Astrocyte of the hippocampus (primary cell): ENCODE results near the gene POLG.

Experiments used
- DNase-seq: peaks from one replicate; pipeline ENCODE4 v3.0.0; 2011; ENCODE audit warnings: low read depth, low spot score

Gene POLG

GRCh38 chr15:89326316-89326715, 8.3 kb downstream of the POLG start:
- DNase-seq, result no peak

- DNase-seq, result no peak
Measured at GRCh38 chr15:89325039-89325803, 9.4 kb downstream of the POLG start.

DNA sequence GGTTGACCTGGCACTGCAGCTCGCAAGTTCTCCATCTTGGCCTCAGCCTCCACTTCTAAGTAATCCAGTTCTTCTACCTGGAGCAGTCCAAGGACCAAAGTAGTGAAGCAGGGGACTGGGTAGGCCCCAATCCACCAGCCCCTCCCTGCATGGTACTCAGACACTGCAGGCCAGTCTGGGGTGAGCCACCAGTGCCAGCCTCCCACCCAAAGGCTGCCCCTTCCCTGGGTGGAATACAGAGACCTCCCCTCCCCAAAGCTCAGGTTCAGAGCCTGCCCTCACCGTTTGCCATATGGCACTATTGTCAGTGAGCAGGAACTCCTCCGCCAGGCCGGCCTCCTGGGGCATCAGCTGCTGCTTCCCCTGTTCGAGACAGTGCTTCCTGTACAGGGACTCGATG, 10.8 kb downstream of the POLG start:
- DNase-seq, result no peak

- no peak for DNase-seq
Measured at GRCh38 chr15:89322822-89323221, 11.8 kb downstream of the POLG start.

DNA sequence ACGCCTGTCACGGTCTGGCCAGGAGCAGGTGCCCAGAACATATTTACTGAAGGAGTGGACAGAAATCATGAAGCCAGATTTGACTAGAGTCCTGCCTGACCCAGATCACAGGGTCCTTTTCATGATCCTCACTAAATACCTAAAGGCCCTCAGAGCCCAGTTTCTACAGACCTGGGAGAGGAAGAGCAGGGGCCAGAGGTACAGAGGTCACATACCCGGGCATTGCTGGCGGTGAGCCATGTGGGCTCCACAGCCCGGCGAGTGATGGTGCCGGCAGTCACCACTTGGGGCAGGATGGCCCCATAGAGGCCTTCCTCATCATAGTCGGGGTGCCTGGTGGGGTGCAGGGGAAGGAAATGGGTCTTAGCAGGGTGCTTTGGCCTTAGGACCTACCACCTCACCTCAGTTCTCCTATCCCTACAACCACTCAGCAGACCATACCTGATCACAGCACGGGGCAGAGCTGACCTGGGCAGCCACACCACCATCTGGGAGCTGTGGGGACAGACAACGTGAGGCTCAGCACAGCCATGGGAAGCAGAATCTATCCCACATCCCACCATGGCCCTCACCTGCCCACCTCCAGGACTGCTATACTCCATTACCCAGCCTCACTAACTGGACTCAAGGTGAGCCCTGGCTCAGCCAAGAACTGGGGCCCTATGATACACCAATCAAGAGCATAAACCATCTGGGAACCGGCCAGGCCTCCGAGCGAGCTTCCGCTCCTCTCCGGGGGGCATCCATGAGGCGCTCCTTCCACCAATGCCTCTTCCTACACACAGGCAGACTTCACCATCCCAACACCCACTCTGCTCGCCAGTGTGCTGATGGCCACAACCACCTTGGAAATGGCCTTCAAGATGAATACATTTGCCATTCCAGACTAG, 12.9 kb downstream of the POLG start:
- no peak for DNase-seq

- no peak for DNase-seq
Measured at GRCh38 chr15:89320200-89320599, 14.4 kb downstream of the POLG start.

- no peak for DNase-seq
Measured at GRCh38 chr15:89319678-89320077, 14.9 kb downstream of the POLG start.

DNA sequence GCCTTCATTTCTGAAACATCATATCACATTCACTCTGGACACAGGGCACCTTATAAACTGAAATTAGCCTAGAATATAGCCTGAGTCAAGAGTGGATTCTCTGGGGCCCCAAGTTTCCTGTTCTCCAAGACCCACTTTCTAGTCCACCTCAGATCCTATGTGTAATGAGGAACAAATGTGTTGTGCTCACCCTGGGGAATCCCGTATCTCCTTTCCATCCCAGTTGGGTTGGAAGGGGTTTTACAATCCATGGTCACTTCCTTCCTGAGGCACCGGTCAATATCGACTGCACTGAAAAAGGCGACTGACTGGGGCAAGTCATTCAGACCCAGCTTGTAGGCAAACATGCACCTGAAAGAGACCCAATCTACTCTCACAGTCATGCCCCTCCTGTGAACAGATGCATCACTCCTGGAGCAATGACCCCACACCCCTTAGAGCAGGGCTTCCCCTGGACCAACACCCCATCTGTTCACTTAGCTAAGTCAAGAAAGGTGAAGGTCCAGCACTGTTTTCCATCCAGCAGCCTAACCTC, 17.4 kb downstream of the POLG start:
- no peak for DNase-seq

GRCh38 chr15:89316504-89316903, 18.1 kb downstream of the POLG start:
- DNase-seq, result no peak

GRCh38 chr15:89315375-89315929, 19.2 kb downstream of the POLG start:
- DNase-seq, result no peak

DNA sequence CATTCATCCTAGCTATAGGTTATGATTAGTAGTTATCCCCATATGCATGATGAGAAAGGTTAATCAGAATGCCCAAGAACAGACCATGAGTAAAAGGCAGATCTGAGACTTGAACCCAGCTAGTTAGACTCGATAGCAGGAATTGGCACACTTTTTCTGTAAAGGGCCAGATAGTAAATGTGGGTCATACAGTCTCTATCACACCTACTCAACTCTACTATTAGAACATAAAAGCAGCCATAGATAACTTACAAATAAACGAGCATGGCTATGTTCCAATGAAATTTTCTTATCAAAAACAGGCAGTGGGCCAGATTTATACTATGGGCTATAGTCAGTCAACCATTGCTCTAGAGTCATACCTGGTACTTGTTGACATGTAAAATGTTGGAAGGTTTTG, 24.6 kb downstream of the POLG start:
- no peak for DNase-seq

DNA sequence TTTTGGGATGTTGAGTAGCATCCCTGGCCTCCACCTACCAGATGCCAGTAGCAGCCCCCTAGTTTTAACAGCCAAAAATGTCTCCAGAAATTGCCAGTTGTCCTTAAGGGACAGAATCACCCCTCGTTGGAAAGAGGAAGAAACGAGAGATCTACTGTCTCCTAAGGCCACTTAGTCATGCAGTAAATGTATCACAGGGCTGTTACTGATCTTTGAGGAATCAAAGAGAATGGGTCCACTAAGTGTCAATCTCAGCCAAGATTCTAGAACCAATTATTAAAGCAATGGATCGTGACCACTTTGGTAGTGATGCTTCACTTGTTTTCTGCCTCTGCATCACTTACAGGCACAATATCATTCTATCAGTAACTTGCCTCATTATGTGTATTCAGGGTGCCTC, 26.4 kb downstream of the POLG start:
- no peak for DNase-seq

GRCh38 chr15:89307791-89308190, 26.8 kb downstream of the POLG start:
- DNase-seq, result peak; percentile 58

- peak; percentile 46 for DNase-seq
Measured at GRCh38 chr15:89307046-89307587, 27.5 kb downstream of the POLG start.

DNA sequence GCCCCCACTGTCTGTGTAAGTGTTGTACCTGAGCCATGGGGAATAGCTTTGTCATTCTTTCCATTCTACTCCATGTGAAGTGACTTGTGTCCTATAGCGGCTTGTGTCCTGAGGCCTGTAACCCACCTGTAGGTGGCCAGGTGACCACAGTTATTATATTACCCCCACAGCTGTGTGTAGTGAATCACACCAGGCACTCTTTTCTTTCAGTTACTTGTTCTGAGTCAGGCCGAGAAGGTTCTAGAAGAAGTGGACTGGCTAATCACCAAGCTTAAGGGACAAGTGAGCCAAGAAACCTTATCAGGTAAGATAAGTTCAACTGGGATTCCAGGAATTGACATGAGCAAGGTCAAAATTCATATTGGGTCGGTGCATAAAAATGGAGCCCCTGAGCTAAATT, 29.2 kb downstream of the POLG start:
- no peak for DNase-seq

DNA sequence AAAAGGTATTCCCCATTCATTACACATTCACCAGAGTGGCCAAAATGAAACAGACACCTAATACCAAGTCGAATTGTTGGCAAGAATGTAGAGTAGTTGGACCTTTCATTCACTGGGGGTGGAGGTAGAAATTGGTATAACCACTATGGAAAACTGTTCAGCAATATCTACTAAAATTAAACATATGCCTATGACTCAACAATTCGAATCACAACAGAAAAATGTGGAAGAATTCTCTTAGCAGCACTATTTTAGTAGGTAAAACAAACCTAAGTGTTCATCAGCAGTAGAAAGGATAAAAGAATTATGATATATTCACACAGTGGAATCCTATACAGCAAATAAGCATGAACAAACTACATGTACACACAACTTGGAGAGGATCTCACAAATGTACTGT, 30.6 kb downstream of the POLG start:
- DNase-seq, result no peak

- no peak for DNase-seq
Measured at GRCh38 chr15:89301304-89302089, 33.1 kb downstream of the POLG start.

- DNase-seq, result peak; percentile 52
Measured at GRCh38 chr15:89299896-89300295, 34.7 kb downstream of the POLG start.

- DNase-seq, result no peak
Measured at GRCh38 chr15:89293012-89293411, 41.6 kb downstream of the POLG start.

DNA sequence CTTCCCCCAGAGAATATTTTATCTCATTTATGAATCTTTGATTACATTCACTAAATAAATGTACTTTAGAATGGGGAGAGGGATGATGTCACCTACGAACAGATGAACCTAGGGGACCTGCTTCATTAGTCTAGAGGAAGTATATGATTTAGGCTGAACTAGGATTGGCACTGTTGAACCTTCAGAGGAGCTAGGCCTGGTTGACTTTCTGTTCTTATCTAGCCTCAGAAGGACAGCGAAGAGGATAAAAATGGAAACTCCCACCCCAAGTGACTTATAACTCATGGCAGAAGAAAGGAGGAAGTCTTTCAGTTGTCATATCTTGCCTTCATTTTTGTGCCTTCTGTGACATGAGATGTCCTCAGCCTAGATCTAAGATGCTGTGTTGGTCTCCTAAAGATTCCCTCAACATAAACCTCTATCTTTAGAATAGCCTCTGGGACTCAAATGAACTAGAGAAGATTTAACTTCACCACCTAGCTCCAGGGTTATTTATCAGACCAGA, 42.6 kb downstream of the POLG start:
- DNase-seq, result no peak

GRCh38 chr15:89283201-89283600, 51.4 kb downstream of the POLG start:
- no peak for DNase-seq
